ENCODE measurements around the gene PLA2G3.
"Not testable (repeated sequence)": the region's sequence is repeated elsewhere in the genome, so short reads cannot be mapped to it uniquely, and the experiment has no call there.

PLA2G3 gene

DNA sequence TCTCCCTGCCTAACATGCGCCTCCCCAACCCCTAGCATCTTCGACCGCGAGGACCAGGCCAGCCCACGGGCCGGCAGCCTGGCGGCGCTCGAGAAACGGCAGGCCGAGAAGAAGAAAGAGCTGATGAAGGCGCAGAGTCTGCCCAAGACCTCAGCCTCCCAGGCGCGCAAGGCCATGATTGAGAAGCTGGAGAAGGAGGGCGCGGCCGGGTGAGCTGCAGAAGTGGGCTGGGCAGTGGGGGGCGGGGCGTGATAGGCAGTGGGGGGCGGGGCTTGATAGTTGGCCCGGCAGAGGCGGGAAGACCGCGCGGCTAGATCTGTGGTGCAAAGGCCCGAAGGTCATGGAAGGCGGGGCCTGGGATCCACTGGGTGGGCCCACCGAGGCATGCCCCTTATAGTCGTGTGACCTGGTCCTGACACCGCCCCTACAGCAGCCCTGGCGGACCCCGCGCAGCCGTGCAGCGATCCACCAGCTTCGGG is 41.6 kb downstream of the PLA2G3 start:
- DNase-seq, result no peak

DNA sequence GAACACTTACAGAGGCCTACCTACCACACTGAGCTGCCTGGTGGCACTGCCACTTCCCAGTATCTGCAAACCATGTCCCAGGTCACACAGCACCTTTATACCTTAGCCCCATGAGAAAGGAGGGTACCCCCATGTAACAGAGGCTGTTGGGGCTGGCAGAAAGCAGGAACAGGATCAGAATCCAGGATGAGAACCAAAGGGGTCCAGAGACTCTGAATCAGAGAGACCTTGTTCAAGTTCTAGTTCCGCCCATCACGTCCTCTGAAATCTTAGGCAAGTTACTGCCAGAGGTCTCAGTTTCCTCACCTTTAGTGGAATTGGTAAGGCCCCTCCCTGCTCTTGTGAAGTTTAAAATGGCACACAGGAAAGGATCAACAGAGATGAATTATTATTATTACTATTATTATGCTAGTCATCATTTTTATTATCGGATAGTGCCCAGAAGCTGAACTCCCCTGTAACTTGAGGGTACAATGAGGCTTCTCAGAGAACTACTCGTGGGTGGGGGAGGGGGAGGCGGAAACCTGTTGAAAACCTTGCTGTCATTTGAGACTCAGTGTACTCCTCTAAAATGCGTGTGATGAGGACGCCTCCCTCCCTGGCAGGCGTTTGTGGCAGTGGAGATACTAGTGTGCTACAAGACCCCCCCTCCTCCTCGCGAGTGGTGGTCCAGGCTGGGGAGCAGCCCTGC is 42.2 kb downstream of the PLA2G3 start:
- DNase-seq, result no peak

DNA sequence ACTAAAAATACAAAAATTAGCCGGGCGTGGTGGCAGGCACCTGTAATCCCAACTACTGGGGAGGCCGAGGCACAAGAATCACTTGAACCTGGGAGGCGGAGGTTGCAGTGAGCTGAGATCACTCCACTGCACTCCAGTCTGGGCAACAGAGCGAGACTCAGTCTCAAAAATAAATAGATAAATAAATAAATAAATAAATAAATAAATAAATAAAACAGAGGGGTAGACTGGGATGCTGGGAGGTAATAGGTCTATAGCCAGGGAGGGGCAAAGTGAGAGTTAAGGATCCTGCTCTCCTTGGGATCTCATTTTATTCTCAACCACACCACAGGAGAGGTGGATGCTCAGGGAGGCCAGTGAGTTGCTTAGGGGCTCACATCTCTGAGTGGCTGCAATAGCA is 42.8 kb downstream of the PLA2G3 start:
- DNase-seq, result not testable (repeated sequence)

DNA sequence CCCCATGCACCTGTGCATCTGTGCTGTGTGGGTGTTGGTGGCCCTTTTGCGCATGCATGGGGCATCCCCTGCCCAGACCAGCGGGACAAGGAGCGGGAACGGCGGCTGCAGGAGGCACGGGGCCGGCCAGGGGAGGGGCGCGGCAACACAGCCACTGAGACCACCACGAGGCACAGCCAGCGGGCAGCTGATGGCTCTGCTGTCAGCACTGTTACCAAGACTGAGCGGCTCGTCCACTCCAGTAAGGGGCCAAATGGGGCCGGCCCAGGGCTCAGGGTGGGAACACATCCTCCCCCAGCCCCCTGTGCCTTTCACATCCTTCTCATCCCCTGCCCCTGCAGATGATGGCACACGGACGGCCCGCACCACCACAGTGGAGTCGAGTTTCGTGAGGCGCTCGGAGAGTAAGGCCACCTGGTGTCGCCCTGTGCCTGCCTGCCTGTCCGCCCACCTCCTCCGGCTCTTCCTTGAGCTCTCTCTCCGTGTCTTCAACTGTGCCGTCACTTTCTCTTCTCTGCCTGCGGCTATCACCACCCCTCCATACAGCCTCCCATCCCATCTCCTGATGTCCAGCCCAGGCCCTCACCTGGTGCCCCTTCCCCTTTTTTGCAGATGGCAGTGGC is 43.5 kb downstream of the PLA2G3 start:
- no peak for DNase-seq

DNA sequence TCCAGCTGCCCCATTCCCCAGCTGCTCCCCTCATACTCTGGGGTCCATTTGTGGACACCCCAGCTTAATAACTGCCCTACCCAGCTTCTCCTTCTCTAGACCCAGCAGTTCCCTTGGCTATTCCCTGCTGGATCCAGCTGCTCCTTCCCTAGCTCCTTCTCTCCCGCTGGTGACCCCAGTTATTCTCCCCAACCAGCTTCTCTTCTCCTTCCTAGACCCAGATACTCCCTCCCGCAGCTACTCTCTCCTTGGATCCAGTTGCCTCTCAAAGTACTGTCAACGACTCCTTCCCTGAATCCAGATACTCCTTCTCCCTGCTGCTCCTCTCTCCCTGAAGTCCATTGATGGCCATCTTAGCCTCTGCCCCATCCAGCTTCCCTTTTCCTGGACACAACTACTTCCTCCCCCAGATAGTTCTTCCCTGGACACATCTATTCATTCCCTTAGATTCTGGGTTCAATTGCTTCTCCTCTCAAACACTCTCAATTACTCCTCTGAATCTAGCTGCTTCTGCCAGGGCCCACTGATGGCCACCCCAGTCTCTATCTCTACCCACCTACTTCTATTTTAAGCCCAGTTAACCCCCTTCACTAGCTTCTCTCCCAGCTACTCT is 44.6 kb downstream of the PLA2G3 start:
- no peak for DNase-seq

DNA sequence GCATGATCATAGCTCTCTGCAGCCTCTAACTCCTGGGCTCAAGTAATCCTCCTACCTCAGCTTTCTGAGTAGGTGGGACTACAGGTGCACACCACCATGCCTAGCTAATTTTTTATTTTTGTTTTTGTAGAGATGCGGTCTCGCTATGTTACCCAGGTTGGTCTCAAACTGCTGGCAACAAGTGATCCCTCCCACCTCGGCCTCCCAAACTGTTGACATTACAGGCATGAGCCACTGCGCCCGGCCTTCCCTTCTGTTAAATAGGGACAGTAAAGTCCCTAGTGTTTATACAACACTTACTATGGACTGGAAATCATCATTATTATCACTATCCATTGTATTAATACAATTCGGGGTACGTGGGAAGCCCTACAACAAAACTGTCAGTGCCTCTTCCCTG is 45.6 kb downstream of the PLA2G3 start:
- no peak for DNase-seq

DNA sequence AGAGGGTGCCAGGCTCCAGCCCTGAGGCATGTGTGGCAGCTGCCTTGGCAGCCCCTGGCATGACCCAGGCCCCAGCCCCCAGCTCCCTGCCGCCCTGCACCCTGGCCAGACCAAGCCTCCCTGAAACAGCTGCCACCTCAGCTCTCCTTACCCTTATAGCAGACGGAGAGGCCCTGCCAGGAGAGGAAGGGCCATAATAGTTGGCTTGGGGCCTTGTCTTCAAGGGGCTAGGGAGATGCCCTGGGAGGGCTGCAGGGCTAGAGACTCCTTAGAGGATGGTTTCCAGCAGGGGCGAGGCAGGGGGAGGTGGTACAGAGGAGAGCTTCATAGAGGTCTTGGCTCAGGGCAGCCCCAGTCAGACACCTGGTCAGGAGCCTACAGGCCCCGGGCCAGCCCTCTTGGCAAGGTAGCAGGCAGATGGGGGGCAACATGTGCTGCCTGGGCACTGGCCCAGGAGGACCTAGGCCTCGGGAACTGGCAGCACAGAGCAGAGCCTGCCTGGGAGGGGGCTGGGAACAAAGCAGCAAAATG is 46.2 kb downstream of the PLA2G3 start:
- no peak for DNase-seq

DNA sequence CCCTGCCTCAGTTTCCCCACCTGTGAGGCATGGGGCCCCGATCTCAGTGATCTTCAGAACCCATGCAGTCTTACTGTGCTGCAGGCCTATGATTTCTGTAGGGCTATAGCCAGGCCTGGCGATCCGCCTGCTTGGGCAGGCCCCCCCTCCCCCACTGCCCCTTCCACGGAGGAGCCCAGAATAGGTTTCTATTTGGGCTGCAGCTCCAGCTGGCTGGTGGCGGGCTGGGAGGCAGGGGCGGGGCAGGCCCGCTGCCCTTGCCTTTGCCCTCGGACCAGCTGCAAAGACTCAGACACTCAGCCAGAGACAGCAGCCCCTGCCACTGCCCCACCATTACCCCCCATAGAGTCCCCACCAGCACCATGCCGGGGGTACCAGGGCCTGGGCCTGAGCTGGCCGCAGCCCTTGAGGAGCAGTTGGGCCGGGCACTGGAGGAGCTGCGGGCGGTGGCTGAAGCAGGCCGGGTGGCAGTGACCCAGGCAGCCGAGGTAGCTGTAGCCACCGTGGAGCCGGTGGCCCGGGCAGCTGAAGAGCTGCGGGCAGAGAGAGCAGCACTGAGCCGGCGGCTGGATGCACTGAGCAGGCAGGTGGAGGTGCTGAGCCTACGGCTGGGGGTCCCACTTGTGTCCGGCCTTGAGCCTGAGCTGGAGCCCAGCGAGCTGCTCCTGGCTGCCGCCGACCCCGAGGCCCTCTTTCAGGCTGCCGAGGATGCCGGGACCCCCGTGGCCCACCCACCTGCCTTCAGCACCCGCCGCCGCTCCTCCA is 47.0 kb downstream of the PLA2G3 start:
- no peak for DNase-seq

DNA sequence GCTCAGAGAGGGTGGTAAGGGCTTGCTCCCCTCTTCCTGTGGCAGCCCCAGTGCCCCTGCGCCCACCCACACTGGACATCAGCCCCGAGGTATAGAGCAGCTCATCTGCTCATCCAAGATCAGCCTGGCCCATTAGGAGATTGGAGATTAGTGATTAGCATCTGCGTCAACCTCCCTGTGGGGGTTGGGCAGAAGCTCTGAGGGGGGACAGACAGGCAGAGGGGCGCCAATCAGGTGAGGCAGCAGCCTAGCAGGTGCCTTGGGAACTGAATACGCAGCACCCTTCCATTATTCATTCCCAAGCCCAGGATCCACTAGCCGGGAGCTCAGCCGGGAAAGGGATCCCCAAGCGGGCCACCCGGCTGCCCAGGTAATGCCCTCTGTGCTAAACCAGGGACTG is 48.1 kb downstream of the PLA2G3 start:
- DNase-seq, result no peak

DNA sequence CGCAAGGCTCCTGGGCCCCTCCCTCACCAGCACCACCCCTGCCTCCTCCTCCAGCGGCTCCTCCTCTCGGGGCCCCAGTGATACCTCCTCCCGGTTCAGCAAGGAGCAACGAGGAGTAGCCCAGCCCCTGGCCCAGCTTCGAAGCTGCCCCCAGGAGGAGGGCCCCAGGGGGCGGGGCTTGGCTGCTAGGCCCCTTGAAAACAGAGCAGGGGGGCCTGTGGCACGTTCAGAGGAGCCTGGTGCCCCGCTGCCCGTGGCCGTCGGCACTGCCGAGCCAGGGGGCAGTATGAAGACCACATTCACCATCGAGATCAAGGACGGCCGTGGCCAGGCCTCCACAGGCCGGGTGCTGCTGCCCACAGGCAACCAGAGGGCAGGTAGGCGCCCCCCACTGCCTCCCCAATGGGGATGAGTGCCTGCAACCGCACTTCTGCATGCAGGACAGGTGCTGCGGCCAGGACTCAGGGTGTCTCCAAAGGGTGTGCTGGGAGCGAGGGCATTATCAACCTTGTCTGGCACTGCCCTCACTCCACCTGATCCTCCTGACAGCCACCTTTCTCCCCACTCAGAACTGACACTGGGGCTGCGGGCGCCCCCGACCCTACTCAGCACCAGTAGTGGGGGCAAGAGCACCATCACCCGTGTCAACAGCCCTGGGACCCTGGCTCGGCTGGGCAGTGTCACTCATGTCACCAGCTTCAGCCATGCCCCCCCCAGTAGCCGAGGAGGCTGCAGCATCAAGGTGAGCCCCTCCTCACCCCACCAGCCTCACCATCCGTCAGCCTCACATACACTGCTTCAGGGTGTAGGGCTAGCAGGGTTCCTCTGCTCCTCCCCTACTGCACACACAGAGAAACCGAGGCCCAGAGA is 49.0 kb downstream of the PLA2G3 start:
- DNase-seq, result no peak

DNA sequence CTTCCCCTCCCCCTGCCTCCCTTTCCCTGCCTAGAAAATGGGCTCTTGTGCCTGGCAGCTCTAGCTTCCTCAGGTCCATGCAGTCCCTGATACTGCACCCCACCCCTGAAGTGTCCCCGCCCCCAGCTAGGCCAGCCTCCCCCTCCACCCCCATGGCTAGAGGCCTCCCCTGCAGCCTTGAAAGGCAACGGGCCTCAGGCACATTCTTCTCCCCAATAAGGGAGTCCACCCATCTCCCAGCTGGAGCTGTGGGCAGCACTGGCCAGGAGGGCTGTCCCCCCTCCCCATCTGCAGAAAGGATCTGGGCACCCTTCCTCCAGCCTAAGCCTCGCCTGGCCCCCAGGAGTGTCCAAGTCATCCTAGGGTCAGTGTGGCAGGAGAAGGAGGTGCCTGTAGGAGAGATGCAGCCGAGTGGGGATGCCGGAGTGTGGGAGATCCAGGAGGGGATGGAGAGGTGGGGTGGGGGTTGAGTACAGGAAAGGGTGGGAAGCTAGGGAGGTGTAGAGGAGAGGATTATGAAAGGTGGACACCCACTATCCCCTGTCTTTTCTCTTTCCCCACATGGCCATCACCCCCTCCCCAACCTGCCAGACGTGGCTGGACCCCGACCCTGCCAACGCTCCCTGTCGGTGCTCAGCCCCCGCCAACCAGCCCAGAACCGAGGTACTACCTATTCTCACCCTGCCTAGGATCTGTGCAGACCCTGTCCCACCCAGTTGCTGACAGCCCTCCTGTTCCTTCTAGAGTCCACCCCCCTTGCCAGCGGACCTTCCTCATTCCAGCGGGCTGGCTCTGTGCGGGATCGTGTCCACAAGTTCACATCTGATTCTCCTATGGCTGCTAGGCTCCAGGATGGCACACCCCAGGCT is 49.9 kb downstream of the PLA2G3 start:
- DNase-seq, result no peak

DNA sequence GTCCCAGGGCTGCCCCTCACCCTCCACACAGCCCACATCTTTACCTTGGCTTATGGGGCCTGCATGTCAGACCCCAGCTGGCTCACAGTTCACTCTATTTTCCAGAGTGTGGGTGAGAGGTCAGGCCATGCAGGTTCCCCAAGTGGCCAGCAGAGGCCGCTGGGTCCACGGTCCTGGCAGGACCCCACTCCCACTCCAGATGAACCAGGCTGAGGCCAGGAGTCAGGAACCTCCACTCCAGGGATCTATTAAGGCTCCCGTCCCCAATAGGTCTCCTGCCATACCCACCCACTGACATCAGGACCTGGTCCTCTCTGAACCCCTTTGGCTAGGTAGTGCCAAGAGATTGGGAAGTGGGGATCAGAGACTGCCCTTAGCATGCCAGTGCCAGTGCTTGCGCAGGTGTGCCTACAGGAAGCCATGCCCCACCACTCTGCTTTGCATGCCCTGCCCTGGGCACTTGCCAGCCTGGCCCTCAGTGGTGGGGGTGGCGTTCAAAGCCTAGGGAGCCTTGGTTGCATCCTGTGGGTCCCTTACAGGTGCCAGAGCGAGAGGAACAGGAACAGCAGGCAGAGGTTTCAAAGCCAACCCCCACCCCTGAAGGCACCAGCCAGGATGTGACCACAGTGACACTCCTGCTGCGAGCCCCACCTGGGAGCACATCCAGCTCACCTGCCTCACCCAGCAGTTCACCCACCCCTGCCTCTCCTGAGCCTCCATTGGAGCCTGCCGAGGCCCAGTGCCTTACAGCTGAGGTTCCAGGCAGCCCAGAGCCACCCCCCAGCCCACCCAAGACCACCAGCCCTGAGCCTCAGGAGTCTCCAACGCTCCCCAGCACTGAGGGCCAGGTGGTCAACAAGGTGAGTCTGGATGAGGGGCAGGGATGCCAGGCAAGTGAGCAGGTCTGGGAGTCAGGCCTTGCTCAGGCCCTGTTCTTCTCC is 50.9 kb downstream of the PLA2G3 start:
- no peak for DNase-seq

DNA sequence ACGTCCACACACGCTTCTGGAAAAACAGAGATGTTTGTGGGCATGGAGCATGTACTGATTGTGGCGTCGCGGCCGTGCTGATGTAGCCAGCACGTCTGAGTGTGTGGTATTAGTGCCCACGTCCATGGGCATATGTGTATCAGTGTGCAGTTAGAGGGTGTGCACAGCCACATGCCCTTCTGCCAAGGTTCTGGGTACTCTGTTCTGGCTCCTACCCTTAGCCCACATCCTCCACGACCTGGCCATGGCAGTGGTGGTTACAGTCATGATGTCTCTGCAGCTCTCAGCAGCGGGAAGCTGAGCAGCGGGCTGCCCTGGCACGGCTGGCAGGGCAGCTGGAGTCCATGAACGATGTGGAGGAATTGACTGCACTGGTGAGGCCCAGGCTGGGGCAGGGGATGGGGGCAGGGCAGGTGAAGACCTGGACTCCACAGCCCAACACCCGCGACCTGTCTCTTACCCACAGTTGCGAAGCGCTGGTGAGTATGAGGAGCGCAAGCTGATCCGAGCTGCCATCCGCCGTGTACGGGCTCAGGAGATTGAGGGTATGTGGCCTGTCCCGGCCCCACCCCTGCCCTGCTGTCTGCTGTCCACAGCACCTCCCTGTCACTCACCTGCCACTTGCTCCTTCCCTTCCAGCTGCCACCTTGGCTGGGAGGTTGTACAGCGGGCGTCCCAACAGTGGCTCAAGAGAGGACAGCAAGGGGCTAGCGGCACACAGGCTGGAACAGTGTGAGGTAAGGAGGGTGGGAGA is 51.9 kb downstream of the PLA2G3 start:
- DNase-seq, result no peak

DNA sequence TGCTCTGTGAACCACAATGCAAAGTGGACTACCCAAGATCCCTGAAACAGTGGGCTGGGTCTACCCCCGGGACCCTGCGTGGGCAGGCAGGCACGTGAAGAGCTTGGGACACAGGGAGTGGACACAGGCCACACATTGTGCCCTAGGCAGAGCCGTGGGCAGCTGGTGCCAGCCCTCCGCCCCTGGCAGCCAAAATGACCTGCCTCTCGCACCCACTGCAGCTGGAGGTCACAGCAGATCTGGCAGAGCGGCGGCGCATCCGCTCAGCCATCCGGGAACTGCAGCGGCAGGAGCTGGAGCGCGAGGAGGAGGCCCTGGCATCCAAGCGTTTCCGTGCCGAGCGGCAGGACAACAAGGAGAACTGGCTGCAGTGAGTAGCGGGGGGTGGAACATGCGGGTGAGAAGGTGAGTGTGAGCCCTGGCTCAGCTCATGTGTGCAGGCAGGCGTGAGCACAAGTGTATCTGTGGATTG is 52.5 kb downstream of the PLA2G3 start:
- DNase-seq, result no peak

DNA sequence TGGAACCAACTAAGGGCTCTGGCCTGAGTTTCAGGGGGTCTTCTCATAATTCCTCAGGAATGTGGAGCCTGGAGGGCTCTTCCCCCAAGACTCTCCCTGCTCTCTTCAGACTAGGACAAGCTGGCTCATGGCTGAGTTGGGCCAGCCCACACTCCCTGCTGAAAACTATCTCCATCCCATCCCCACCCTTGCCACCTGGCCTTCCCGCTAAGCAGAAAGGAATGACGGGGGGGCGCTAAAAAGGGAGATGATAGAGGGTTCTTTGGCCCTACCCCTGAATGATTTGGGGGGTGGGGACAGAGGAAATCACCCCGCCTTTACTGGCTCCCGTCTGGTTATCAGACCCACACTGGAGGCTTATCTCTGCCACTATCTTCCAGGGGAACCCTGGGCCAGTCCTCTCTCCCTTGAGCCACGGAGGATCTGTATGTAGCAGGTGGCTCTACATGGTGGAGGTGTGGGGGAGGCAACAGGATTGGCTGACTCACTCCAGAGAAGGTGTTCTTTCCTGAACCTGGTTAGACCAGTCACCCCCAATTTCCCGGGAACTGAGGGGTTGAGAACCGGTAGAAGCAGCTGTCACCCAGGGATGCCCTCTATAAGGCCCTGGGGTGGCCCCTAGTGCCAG is 53.5 kb downstream of the PLA2G3 start:
- no peak for DNase-seq

DNA sequence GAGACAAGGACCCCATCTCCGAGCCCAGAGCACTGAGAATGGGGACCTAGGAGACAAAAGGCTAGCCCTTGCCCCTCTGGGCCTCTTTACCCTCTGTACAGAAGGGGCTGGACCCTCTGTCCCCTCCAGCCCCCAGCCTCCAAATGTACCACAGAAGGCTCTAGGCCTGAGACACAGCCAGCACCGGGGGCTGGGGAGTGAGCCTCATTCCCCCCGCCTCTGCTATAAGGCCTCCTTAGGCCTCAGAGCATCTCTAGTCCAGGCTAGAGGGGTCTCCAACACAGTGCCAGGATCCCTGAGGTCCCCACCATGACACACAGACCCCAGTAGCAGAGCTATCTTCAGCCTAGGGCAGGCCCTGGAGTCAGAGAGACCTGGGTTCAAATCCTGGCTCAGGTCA is 54.4 kb downstream of the PLA2G3 start:
- no peak for DNase-seq

DNA sequence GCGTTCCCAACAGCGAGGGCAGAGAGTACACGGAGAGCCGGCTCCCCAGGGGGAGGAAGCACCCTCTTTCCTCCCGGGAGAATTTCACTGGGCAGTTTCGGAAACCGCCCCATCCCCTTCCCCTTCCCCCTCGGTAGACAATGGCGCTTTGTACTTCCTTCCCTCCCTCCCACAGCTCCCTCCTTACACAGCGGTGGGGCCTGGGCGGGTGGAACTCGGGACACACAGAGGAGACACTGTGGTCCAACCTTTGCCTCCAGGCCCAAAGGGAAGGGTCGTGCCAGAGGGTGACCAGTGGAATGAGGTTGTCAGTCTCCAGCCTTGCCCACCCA is 54.8 kb downstream of the PLA2G3 start:
- DNase-seq, result no peak

DNA sequence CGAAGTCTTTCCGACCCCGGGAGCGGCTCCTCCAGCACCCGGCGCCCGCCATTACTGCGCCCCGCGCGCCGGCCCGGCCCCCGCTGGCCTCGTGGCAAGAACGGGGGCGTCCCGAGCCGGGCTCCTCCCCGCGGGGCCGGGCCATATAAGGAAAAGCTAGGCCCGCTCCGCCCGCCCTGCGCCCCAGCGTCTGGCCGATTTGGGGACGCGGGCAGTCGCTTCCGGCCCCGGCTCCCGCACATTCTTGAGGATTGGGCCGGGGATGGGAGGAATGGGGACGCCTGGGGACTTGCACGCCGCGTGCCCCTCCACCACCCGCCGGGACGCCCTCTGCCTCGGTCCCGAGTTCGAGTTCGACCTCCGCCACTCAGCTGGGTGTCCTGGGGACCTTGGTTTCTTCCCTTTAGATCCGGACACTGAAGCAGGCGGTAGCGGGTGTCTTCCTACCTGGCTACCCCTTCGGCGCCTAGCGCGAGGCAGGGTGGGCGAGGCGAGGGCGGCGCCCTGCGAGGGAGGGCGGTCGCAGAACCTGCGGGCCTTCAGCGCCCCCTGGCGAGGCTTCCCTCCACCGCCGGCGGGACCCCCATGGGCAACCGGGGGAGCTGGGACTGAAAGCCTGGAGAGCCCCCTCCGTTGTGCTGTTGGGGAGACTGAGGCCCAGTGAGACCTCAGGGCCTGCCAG is 55.4 kb downstream of the PLA2G3 start:
- no peak for DNase-seq

Measured in DMS79 treated with DMSO at 0.1 percent for 48 hours (cell line).